Suprapubic skin (tissue), 4 donors: ENCODE measurements around the gene BCAN.

ENCODE experiments used
- CTCF ChIP-seq, 2 donors: fragments of 200-600 bp in 1 of 2; fragments of 450-650 bp in 1 of 2; sonication (generic) in 1 of 2; IDR thresholded peaks; one replicate each; pipeline ENCODE4 v1.5.1; 2016 to 2019; ENCODE audit warnings: antibody characterized with exemption in 2 of 2, mild to moderate bottlenecking in 1 of 2, moderate library complexity in 1 of 2
- EP300 ChIP-seq: sonication (generic); formaldehyde crosslinking; IDR thresholded peaks from one replicate; pipeline ENCODE4 v1.6.1; 2017; ENCODE audit warnings: antibody characterized with exemption
- POLR2A ChIP-seq, 2 donors: fragments of 450-650 bp; IDR thresholded peaks; one replicate each; pipeline ENCODE4 v1.6.1; 2017; ENCODE audit warnings: antibody characterized with exemption in 2 of 2, mild to moderate bottlenecking in 2 of 2, moderate library complexity in 2 of 2
- POLR2AphosphoS5 ChIP-seq, 3 donors: sonication (generic); formaldehyde crosslinking; IDR thresholded peaks; one replicate each; pipeline ENCODE4 v1.6.1; 2017; ENCODE audit warnings: antibody characterized with exemption in 3 of 3

- TF ChIP-seq POLR2A (IDR thresholded peaks at IDR 0.05) (no peak), POLR2AphosphoS5 (IDR thresholded peaks at IDR 0.05) (no peak), CTCF (IDR thresholded peaks at IDR 0.05) (no peak), EP300 (no peak)
Measured at GRCh38 chr1:156684227-156684782, 42.4 kb downstream of the BCAN start.
